ENCODE results near the gene MCF2L.

The MCF2L gene

DNA sequence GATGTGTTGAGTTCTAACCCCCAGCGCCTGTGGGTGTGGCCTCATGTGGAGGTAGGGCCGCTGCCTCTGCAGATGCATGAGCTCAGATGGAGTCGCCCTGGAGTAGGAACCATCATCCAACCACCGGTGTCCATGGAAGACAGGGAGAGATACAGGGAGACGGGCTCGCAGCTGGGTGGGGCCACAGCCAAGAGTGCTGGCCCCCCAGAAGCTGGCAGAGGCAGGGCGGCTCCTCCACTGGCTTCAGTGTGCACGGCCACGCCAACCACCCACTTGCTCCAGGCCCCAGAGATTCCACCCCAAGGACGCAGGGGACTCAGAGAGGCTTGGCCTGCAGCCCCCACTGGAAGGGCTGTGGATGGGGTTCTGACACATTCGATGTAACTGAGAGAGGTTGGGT, 5.4 kb upstream of the MCF2L start:
- DNase-seq: no peak

DNA sequence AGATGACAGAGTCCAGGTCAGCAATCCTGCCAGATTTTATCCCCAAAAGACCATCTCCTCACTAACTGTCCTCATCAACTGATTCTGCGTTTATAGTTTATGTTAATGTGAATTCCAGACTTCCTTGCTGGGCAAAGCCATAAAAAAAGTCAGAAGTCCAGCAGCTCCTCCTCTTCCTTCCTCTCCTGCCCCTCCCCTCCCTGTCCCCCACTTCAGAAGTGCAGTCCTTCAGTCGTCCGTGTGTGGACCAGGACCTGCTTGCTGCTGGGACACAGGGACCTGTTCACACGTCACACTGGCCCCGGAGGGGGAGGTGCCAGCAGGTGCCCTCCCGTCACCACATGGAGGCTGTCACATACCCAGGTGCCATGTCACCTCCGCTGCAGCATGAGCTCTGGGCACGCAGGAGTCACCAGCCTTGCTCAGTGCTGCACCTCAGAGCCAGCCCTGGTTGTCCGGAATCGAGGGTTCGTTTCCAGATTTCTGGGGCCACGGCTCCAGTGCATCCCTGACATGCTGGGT, 4.0 kb upstream of the MCF2L start:
- DNase-seq: no peak

DNA sequence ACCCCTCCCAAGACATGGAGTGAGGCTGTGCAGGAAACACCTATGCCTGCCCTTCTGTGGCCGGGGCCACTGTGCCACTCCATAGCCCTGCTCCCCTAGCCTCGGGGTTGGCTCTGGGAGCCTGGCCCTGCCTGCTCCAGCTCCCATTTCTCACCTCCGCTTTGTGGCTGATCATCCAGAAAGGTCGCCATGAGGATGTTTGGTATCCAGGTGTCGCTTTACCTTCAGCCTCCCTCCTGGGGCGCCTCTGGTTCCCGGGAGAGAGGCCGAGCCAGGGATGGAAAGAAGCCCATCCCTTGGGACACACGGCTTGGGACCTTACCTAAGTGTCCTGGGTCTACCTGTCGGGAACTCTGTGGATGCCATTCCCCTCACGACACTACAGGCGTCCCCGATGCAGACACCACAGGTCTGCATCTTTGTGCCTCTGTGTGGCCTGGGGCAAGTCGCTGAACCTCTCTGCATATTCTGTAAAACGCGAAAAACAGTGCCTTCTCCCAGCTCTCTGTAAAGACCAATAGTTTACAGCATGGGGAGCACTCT, 3.4 kb upstream of the MCF2L start:
- no peak for DNase-seq

DNA sequence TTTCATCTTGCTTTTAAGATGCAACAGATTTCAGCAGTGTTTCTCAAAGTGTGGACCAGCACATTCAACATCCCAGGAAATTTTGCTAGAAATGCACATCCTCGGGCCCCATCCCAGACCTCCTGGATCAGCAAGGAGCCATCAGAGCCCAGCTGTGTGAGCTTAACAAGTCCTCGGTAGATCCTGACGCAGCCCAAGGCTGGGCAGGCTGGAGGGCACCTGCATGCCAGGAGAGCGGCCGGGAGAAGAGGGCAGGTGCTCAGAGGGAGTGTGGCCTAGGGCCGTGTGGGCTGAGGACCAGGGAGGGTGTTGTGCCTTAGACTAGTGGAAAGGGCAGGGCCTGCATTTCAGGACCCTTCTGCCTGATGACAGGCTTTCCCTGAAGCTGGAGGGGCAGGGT, 2.2 kb upstream of the MCF2L start:
- DNase-seq: no peak

DNA sequence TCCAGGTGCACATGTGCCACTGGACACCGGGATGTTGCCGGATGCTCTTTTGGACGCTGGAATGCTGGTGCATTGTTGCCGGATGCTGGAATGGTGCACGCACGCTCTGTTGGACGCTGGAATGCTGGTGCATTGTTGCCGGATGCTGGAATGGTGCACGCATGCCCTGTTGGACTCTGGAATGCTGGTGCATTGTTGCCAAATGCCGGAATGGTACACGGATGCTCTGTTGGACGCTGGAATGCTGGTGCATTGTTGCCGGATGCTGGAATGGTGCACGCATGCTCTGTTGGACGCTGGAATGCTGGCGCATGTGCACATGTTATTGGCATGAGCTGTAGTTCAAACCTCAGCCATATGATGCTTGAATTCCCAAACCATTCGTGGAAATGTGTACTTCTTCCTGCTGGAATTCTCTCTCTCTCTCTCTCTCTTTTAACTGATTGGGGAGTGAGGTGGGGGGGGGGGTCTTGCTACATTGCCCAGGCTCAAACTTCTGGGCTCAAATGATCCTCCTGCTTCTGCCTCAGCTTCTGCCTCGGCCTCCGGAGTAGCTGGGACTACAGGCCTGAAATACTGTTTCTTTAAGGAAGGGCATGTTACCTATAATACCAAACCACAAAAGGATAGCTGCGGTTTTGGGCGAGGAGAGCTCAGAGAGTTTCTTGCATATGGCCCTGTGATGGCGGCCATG, 1.2 kb upstream of the MCF2L start:
- no peak for DNase-seq

DNA sequence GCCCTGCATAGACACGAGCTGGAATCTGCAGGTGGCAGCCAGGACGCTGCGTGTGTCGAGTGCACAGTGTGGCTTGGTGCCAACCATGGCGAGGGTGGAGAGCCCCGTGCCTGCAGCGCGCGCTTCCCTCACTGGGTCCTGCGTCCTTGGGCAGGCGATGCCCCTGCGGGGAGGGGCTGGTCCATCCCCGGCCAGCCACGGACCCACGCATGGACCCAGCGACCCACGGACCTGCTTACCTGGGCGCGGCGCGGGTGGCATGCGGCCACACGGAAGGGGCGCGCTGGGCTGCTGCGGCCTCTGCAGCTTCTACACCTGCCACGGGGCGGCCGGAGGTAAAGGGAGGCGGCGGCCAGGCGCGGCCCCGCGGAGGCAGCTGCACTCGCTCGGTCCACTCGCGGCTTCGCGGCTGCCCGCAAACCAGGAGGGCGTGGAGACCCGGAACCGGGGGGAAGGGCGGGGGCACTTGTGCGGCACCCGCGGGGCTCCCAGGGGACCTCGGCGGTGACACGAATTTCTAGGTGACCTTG, 569 bp upstream of the MCF2L start:
- DNase-seq: peak; percentile 41

DNA sequence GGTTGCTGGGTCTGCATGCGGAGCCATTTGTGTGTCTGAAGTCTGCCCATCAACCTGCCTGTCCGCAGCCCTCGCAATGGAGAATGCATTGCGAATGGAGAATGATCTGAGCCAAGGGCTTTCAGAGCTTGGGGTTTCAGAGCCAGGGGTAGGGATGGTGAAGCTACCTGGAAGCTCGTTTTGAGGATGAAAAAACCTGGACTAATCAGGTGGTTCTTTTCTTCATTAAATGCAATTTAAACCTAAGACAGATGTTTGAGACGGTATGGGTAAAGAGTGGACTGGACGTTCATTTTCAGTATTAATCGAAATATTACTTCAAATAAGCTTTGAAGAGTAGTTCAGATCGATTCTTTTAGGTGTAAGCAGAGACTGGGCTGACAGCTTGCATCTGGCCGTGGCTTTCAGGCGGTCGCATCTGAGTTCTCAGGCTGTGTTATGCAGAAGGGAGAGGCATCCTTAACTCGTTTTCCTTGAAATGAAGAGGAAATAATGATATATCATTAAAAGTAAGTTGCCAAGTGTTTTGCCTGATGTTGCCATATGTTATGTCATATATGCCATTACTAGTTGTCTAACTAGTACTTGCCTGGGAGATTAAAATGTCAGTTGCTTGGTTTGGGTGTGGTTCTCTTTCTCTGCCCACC, 801 bp downstream of the MCF2L start:
- DNase-seq: no peak

DNA sequence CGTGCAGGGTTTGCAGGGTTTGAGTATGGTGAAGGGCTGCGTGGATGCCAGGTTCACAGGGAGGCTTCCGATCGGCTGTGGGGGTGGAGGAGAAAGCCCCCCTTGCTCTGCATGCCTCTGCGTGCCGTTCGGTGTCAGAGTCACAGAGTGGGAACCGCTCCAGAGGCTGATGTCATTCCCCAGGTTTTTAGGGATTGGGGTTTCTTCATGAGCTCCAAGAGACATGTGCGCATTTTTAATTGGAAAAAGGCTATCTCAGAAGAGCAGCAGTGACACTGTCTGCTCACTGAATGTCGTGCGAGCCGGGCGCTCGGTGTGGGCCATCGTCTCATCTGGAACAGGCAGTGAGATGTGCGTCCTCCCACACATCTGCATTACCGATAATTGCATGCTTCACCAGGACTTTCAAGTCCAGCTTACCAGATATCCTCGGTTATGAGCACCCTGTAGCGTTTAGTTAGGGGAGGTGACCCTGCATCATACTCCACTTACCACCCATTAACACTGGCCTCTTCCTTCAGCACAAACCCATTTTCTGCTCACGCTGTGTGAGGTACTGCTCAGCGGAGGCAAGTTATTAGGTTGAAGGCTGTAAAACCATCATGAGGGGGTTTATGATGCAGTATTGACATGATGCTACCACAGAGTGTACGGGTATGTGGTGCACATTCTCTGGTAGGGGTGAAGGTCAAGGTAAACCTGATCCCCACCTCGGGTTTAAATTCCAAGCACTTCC, 1.7 kb downstream of the MCF2L start:
- no peak for DNase-seq

DNA sequence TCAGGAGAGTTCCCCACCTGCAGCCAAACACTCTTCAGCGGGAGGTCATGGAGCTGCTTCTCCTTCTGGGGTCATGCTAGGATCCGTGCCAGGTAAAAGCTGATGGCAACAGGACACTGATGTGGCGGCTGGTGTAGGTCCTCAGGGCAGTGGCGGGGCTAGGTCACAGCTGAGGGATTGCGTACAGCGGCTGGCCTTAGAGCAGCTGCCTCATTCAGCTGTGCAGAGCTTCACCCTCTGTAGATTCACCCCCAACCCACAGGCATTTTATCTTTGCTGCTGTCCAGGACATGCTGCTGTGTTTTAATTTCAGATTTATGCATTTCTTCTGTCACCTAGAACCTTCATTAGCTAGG, 2.3 kb downstream of the MCF2L start:
- DNase-seq: no peak

DNA sequence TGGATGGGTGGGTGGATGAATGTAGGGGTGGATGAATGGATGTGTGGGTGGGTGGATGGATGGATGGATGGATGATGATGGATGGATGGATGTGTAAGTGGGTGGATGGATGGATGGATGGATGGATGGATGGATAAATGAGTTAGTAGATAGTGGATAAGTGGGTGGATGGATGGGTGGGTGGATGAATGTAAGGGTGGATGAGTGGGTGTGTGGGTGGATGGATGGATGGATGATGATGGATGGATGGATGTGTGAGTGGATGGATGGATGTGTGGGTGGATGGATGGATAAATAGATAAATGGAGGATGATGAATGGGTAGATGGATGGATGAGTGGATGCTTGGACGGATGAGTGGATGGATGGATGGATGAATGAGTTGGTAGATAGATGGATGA, 3.2 kb downstream of the MCF2L start:
- no peak for DNase-seq

DNA sequence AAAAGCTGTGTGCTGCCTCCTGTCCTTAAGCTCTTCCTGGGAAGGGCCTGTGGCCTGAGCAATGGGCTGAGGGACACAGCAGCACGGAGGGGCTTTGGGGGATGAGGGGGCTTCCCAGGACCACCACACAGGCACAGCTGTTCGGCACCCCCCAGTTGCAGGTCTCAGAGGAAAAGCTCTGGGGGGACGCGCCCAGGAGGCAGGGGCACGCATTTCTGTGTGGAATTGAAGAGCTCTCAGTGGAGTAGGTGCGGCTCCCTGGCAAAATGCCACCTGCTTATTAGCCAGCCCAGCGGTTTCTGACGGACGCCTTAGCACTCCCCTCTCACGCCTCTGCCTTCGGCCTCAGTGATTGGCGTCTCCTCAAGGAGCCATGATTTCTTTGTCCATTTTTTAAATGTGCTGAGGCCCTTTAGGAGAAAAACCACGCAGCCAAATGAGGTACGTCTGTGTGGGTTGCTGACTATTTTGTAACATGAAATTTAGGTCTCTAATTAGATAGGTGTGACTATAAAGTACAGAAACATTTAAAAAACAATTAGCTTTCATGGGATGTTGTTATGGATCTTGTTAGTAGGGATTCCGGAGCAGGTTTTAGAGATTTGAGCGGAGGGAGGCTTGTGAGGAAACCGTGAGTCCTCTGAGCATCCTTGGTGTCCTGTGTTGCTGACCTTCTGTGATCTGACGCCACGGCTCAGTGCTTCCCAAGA, 4.0 kb downstream of the MCF2L start:
- DNase-seq: no peak

DNA sequence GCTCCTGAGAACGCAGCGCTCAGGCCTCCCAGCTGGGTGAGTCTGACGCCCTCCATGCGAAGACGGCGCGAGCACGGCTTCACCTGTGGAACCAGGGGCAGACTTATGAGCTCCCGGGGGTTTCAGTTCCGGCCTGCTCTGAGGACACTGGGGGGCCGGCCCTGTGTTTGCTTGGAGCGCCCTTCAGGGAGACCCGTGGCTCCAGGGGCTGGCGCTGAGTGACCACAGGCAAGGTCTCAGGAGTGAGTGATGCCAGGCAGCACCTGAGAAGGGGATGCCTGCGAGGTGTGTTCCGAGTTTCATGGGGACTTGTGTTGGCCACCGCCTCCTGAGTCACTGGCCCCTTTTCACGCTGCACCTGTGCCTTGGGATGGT, 4.5 kb downstream of the MCF2L start:
- DNase-seq: no peak

DNA sequence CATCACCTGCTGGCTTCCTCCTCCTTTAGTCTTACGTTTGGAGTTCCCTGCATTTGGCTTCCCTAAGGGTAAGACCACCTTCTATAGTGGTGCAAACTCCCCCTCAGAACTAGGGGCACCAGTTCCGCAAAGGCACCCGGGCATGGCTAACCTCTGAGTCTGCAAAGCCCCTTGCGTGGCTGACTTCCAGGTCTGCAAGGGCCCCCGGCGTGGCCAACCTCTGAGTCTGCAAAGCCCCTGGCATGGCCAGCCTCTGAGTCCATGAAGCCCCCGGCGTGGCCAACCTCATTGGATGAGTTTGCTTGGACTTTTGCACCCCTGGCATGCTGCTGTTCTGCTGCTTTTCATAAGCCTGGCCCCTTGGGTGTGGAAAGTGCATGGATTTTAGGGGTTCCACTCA, 5.1 kb downstream of the MCF2L start:
- no peak for DNase-seq

DNA sequence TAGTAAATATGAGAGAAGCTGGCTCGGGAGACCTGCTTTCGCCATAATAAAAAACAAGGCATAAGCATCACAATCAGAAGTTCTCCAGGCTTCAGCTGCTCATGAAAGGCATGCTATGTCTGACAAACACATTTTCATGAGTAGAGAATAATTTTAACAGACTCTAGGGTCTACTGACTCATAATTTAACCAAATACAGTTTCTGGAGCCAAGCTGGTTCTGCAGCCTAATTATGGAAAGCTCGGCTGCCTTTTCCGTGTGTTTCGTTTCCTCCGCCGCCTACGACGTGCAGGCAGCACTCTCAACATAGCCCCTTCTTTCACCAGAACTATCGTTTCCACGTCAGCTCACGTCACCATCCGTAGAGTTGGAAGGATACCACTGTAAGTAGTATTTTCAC, 5.7 kb downstream of the MCF2L start:
- no peak for DNase-seq

DNA sequence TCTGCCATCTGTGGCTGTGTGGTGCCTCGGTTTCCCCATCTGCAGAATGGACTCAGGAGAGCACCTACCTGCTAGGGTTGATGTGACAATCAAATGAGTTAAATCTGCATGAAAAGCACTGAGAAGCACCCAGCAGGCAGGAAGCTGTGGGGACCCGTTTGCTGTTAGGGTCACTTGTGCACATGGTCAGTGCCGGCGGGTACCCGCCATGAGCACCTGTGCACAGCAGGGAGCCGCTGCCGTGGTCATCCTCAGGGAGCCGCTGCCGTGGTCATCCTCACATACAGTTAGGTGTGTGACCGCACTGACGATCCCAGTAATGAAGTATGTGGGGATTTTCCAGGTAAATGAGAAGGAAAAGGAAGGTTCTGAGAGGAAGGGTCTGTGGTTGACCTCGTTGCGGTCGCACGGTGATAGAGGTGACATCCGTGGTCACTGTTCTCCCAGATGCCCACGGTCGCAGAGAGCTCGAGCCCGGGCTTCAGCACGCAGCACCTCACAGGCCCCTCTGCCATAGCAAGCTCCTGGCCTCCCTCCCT, 6.5 kb downstream of the MCF2L start:
- no peak for DNase-seq

DNA sequence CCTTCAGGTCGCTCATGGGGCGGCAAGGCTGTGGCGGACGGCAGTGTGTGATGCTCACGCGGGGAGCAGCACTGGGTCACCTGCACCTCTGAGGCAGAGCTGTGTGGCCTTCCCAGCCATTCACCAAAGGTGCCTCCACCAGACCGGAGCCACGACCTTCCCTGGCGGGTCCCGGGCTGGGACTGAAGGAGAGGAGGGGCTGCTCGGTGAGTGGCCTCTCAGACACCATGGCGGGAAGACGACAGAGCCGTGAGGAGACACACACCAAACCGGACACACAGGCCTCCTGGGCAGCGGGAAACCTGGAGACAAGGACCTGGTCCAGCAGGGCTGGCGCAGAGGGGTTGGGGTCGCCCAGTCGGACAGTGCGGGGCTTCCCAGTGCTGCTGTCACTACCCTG, 7.5 kb downstream of the MCF2L start:
- no peak for DNase-seq

DNA sequence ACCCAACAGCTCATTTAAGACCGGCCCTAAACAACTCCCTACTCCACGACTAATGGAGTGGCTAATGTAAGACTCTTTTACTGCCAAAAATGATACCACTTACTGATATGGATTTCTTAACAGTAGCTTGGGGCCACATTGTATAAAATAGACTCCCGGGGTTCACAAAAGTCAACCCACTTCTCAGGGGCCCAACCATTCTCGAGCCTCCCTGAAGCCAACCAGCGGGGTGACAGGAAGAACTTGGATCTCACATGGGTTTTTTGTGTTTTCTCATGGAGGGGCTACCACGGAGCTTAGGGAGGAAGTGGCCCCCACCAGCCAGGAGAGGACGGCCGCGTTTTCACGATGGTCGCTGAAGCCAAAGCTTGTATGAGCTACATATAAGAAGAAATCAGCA, 8.1 kb downstream of the MCF2L start:
- DNase-seq: no peak

DNA sequence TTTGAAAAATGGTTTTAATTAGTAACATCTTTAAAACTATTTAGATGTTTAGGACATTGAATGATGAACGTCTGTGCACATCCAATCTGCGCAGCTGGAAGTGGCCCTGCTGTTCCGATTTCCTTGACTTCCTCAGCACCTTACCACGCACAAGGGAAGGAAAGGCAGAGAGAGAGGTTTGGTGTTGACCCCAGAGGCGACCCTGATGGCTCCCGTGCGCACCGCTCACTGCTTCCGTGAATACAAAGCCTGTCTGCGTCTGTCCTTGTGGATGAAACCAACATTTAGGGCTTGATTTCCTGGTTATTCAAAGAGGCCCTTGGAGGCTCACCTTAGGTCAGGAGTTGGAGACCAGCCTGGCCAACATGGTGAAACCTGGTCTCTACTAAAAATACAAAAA, 8.5 kb downstream of the MCF2L start:
- no peak for DNase-seq

DNA sequence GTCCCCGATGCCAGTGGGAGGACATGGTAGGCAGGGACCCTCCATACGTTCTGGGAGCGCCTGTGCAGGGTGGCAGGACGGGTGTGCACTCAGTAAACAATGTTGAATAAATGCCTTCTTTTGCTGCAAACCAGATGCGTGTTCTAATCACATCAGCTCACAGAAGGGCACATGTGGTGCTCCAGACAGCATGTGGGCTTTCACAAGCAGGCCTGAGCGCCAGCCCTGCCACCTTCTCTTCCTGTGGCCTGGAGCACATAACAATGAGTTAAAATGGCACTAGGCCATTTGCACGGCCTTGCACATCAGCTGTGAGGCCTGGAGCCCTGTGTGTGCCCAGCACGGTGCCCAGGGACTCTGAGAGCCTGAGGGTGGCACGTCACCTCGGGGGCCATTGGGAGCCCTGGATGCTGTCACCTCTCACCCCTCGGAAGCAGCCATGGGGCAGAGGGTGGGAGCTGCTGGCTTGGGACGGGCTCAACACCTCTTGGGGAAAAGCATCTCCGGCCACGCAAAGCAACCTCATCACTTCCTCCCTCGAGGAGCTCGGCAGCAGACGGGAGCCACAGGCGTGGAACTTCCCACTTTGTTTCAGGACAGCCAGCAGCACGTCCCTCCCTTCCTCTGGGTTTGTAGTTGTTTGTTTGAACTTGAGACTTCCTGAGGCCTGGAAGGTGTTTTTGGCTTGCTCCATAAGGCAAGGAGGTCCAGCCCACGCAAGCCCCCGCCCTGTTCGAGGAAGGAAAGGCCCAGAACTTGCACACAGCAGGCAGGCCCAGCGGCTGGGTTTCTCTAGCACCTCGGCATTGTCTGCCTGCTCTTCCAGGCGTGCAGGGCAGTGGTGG, 9.8 kb downstream of the MCF2L start:
- no peak for DNase-seq

DNA sequence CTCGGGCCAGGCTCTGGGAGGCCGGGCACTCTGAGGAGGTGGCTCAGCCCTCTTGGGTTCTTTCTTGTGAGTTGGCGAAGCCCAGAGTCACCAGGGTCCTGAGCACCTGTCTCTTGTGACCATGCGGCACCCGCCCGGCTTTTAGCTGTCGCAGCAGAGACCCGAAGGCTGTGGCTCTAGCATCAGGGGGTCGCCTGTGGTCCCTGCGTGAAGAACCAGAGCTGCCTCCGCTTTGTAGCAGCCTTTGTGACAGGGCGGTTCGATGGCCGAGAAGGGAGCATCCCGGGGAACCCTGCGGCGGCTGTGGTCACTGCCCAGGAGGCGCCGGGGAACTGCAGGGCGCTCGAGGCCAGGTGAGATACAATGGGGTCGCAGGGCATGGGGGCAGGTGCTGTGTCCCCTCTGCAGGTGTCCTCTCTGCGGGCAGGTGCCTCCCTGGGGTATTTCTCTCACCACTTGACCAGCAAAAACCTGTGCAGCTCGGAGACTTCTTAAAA, 10.4 kb downstream of the MCF2L start:
- DNase-seq: no peak

DNA sequence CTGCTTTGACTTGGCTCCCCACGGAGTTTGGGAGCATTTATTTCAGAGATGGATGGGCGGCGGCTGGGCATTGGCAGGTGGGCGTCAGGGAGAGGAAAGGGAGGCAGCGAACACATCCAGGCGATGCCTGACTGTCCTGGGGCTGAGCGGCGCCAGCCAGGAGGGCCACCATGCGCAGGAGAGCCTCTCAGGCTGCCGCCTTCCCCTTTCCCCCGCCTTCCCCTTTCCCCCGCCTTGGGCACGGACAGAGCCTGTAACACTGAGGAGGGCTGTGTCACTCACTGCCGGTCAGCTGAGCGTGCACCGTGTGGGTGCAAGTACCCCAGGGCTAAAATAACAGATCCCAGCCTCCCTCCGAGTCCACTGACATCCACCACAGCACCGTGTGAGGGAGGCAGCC, 11.4 kb downstream of the MCF2L start:
- DNase-seq: no peak

DNA sequence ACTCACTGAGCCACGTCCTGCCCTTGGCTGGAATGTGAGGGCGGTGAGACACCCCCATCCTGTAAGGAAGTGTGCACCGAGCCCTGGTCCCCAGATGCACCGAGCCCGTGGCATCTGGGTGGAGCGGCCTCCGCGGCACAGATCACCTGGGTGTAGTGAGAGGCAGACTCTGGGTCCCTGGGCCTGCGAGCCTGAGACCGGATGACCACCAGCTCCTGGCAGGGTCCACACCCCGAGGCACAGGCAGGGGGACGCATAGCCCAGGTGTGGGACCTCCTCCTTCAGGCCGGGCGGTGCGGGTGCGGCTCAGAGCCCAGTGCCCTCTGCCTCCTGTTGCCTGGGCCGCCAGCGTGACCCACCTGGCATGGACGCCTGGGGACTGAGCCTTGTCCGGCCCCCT, 12.4 kb downstream of the MCF2L start:
- no peak for DNase-seq

All from activated CD8-positive, alpha-beta memory T cell treated with anti-CD3 and anti-CD28 coated beads, Interleukin-2, amount 50 U/mL, for 4 hours (primary cell).